HG03342 (cell line): ENCODE results near the gene PARP6.
A peak's percentile ranks its signal among the peaks of the same experiment; 100 is the strongest.

ENCODE experiments used
- ATAC-seq: cut with Tn5 transposase; IDR thresholded peaks from one replicate; pipeline ENCODE4 v1.9.1; 2021; ENCODE audit warnings: mild to moderate bottlenecking, moderate library complexity; ENCODE audit not compliant: unreplicated experiment

PARP6 gene

GRCh38 chr15:72272213-72272996 is at the start of gene PARP6:
Gene PARP6 (minus strand): TSS chr15:72272554. CDS start chr15:72267477, 5,077 bp downstream.
- ATAC-seq: peak; percentile 94

- ATAC-seq: peak; percentile 60
Observed at GRCh38 chr15:72319985-72320671, 47.8 kb upstream of the PARP6 start, which contains the start of gene CELF6. Gene CELF6 (minus strand): TSS chr15:72320157. CDS start chr15:72319874, 283 bp downstream.

- no peak for ATAC-seq
Observed at GRCh38 chr15:72319360-72319984, 47.1 kb upstream of the PARP6 start.

- no peak for ATAC-seq
Observed at GRCh38 chr15:72318408-72318942, 46.1 kb upstream of the PARP6 start.

- no peak for ATAC-seq
Observed at GRCh38 chr15:72315706-72316370, 43.5 kb upstream of the PARP6 start.

- no peak for ATAC-seq
Observed at GRCh38 chr15:72313881-72314280, 41.5 kb upstream of the PARP6 start.

- no peak for ATAC-seq
Observed at GRCh38 chr15:72313448-72313840, 41.1 kb upstream of the PARP6 start.

- peak; percentile 73 for ATAC-seq
Observed at GRCh38 chr15:72312605-72313447, 40.5 kb upstream of the PARP6 start.

GRCh38 chr15:72307026-72307425 is 34.7 kb upstream of the PARP6 start:
- ATAC-seq: no peak

GRCh38 chr15:72306211-72306785 is 33.9 kb upstream of the PARP6 start:
- no peak for ATAC-seq

- no peak for ATAC-seq
Observed at GRCh38 chr15:72304596-72304995, 32.2 kb upstream of the PARP6 start.

GRCh38 chr15:72302955-72303354 is 30.6 kb upstream of the PARP6 start:
- no peak for ATAC-seq

- ATAC-seq: no peak
Observed at GRCh38 chr15:72289597-72290325, 17.4 kb upstream of the PARP6 start.

- no peak for ATAC-seq
Observed at GRCh38 chr15:72288796-72289596, 16.6 kb upstream of the PARP6 start.

- no peak for ATAC-seq
Observed at GRCh38 chr15:72285927-72286516, 13.7 kb upstream of the PARP6 start.

- ATAC-seq: no peak
Observed at GRCh38 chr15:72285402-72285801, 13.0 kb upstream of the PARP6 start.

- ATAC-seq: no peak
Observed at GRCh38 chr15:72284781-72285180, 12.4 kb upstream of the PARP6 start.

- no peak for ATAC-seq
Observed at GRCh38 chr15:72281713-72282112, 9.4 kb upstream of the PARP6 start.
